Measurements from ENCODE around the gene ERRFI1. TPM values are rescaled to one million over a fixed set of nuclear protein-coding genes. Genes with fewer than 3 reads are reported as not detected.

ERRFI1 gene
- total and polyA plus RNA-seq, 2 experiments from 2014 or later, result 123 to 163 TPM

GRCh38 chr1:8039071-8039470 lies 13.0 kb upstream of the ERRFI1 start:
- Histone ChIP-seq H3K9me3 (ENCODE audit: low read depth) (no peaks in the 10 kb centered on the region), H3K36me3 (replicated peaks; ENCODE audit: insufficient read depth, low read depth) (no peaks in the 10 kb centered on the region), H3K27ac (no peak overlapping the region), H3K4me2 (no peak overlapping the region), H4K20me1 (ENCODE audit: insufficient read depth, poor library complexity, severe bottlenecking) (no peaks in the 10 kb centered on the region), H3K9me2 (replicated peaks; ENCODE audit: insufficient read depth) (no peaks in the 10 kb centered on the region), H3K4me3 (no peak overlapping the region), H3K79me2 (no peaks in the 10 kb centered on the region), H3K4me1 (ENCODE audit: insufficient read depth) (no peaks in the 10 kb centered on the region), H3K27me3 (no peaks in the 10 kb centered on the region), H2AFZ (no peak overlapping the region)
- no peak for DNase-seq (ENCODE audit: low spot score)
- TF ChIP-seq EZH2phosphoT487 (IDR thresholded peaks at IDR 0.05; ENCODE audit: low read depth, severe bottlenecking, unreplicated experiment) (no peak), EZH2 (IDR thresholded peaks at IDR 0.05; ENCODE audit: borderline replicate concordance) (no peak)
- TF ChIP-seq, protein P1, sequence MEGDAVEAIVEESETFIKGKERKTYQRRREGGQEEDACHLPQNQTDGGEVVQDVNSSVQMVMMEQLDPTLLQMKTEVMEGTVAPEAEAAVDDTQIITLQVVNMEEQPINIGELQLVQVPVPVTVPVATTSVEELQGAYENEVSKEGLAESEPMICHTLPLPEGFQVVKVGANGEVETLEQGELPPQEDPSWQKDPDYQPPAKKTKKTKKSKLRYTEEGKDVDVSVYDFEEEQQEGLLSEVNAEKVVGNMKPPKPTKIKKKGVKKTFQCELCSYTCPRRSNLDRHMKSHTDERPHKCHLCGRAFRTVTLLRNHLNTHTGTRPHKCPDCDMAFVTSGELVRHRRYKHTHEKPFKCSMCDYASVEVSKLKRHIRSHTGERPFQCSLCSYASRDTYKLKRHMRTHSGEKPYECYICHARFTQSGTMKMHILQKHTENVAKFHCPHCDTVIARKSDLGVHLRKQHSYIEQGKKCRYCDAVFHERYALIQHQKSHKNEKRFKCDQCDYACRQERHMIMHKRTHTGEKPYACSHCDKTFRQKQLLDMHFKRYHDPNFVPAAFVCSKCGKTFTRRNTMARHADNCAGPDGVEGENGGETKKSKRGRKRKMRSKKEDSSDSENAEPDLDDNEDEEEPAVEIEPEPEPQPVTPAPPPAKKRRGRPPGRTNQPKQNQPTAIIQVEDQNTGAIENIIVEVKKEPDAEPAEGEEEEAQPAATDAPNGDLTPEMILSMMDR (IDR thresholded peaks at IDR 0.05; ENCODE audit: poor library complexity), result no peak
- WGBS (ENCODE audit: low lambda C conversion rate, missing lambda C conversion rate), result 67% methylated on average over 2 of the region's 2 CpGs

GRCh38 chr1:8035289-8035688 lies 9.2 kb upstream of the ERRFI1 start:
- Histone ChIP-seq H3K4me1 (ENCODE audit: insufficient read depth) (no peaks in the 10 kb centered on the region), H3K36me3 (replicated peaks; ENCODE audit: insufficient read depth, low read depth) (no peaks in the 10 kb centered on the region), H3K79me2 (no peaks in the 10 kb centered on the region), H3K9me2 (replicated peaks; ENCODE audit: insufficient read depth) (no peaks in the 10 kb centered on the region), H2AFZ (no peak overlapping the region), H3K4me2 (no peak overlapping the region), H4K20me1 (ENCODE audit: insufficient read depth, poor library complexity, severe bottlenecking) (no peaks in the 10 kb centered on the region), H3K9me3 (ENCODE audit: low read depth) (no peaks in the 10 kb centered on the region), H3K4me3 (no peak overlapping the region), H3K27me3 (no peaks in the 10 kb centered on the region), H3K27ac (no peak overlapping the region)
- DNase-seq (ENCODE audit: low spot score), result no peak
- WGBS (ENCODE audit: low lambda C conversion rate, missing lambda C conversion rate), result 90% methylated on average over 4 of the region's 4 CpGs
- TF ChIP-seq EZH2 (IDR thresholded peaks at IDR 0.05; ENCODE audit: borderline replicate concordance), result no peak
- no peak for TF ChIP-seq EZH2phosphoT487 (IDR thresholded peaks at IDR 0.05; ENCODE audit: low read depth, severe bottlenecking, unreplicated experiment)
- TF ChIP-seq, protein P1 (IDR thresholded peaks at IDR 0.05; ENCODE audit: poor library complexity), result no peak

DNA sequence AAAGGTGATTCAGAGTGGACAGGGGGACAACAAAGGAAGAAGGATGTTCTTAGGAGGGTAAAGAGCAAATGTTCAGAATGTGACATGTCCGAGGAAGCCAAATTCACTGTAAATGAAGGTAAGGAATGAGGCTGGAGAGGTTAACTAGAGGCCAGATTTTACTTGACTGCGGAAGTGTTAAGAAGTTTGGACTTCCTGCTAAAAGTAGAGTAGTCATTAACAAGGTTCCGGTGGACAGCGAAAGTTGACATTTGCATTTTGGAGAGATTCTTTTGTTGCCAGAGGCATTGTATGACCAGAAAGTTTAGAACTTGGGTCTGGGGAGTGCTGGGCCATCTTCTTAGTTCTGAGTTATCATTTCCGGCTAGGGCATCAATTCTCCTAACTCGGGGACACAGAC lies 7.2 kb upstream of the ERRFI1 start:
- Histone ChIP-seq H2AFZ (no peak overlapping the region), H3K36me3 (replicated peaks; ENCODE audit: insufficient read depth, low read depth) (no peaks in the 10 kb centered on the region), H3K4me1 (ENCODE audit: insufficient read depth) (peaks cover 10% of the 10 kb centered on the region), H3K4me3 (no peak overlapping the region), H4K20me1 (ENCODE audit: insufficient read depth, poor library complexity, severe bottlenecking) (no peaks in the 10 kb centered on the region), H3K4me2 (no peak overlapping the region), H3K9me3 (ENCODE audit: low read depth) (no peaks in the 10 kb centered on the region), H3K79me2 (no peaks in the 10 kb centered on the region), H3K27me3 (no peaks in the 10 kb centered on the region), H3K27ac (no peak overlapping the region), H3K9me2 (replicated peaks; ENCODE audit: insufficient read depth) (no peaks in the 10 kb centered on the region)
- TF ChIP-seq, protein P1 (IDR thresholded peaks at IDR 0.05; ENCODE audit: poor library complexity), result no peak
- TF ChIP-seq EZH2phosphoT487 (IDR thresholded peaks at IDR 0.05; ENCODE audit: low read depth, severe bottlenecking, unreplicated experiment) (no peak), EZH2 (IDR thresholded peaks at IDR 0.05; ENCODE audit: borderline replicate concordance) (no peak)
- no peak for DNase-seq (ENCODE audit: low spot score)
- WGBS (ENCODE audit: low lambda C conversion rate, missing lambda C conversion rate), result 88% methylated on average over 6 of the region's 6 CpGs

All from hepatocyte (in vitro differentiated cells).